WTC11 (cell line): ENCODE results near the gene ILF2. TPM values are rescaled to one million over a fixed set of nuclear protein-coding genes. Genes with fewer than 3 reads are reported as not detected.

Experiments used
- ATAC-seq: fragments of 200-7000 bp; cut with Tn5 transposase; 2 replicates; pipeline ENCODE4 v1.10.0; 2021; ENCODE audit warnings: mild to moderate bottlenecking, moderate library complexity
- CTCF ChIA-PET: fragments of 300-600 bp; sonication (Branson Sonifier 250); formaldehyde crosslinking; loops from one replicate; lab custom pipeline; 2021; ENCODE audit warnings: antibody characterized with exemption; lab: Charles Lee
- POLR2A ChIA-PET: fragments of 350-600 bp; sonication (Branson Sonifier 250); formaldehyde crosslinking; loops from one replicate; lab custom pipeline; 2021; ENCODE audit warnings: antibody characterized with exemption; lab: Charles Lee
- DNase-seq: peaks from one replicate; pipeline ENCODE4 v3.0.0; 2021; ENCODE audit warnings: low spot score
- H3K27ac Mint-ChIP-seq: 2 replicates; pipeline ENCODE4 v1.8.0; 2021; ENCODE audit warnings: mixed read lengths
- H3K27me3 Mint-ChIP-seq: 2 replicates; pipeline ENCODE4 v1.8.0; 2021; ENCODE audit warnings: low read depth, mild to moderate bottlenecking, moderate library complexity, mixed read lengths
- H3K36me3 Mint-ChIP-seq: 2 replicates; pipeline ENCODE4 v1.8.0; 2021; ENCODE audit warnings: mixed read lengths
- H3K4me1 Mint-ChIP-seq: 2 replicates; pipeline ENCODE4 v1.8.0; 2022; ENCODE audit warnings: mixed read lengths
- H3K4me3 Mint-ChIP-seq: 2 replicates; pipeline ENCODE4 v1.8.0; 2021; ENCODE audit warnings: mild to moderate bottlenecking, moderate library complexity, mixed read lengths
- H3K9me3 Mint-ChIP-seq: 2 replicates; pipeline ENCODE4 v1.8.0; 2021; ENCODE audit warnings: mixed read lengths
- CBFB ChIP-seq: sonication (generic); formaldehyde crosslinking; IDR thresholded peaks from 2 replicates; pipeline ENCODE4 v1.8.1; 2022; ENCODE audit warnings: mild to moderate bottlenecking, low read depth, missing genetic modification reagents
- CREB1 ChIP-seq: sonication (generic); formaldehyde crosslinking; IDR thresholded peaks from 2 replicates; pipeline ENCODE4 v1.8.0; 2023; ENCODE audit warnings: mild to moderate bottlenecking, missing genetic modification reagents
- ETV6 ChIP-seq: sonication (generic); formaldehyde crosslinking; IDR thresholded peaks from 2 replicates; pipeline ENCODE4 v1.8.1; 2022; ENCODE audit warnings: mild to moderate bottlenecking, missing genetic modification reagents
- FOXK1 ChIP-seq: sonication (generic); formaldehyde crosslinking; IDR thresholded peaks from 2 replicates; pipeline ENCODE4 v1.8.0; 2022; ENCODE audit warnings: mild to moderate bottlenecking, moderate library complexity, missing genetic modification reagents
- GABPB1 ChIP-seq: sonication (generic); formaldehyde crosslinking; IDR thresholded peaks from 2 replicates; pipeline ENCODE4 v1.8.1; 2023; ENCODE audit warnings: mild to moderate bottlenecking, missing genetic modification reagents
- MXD4 ChIP-seq: fragments of 250-450 bp; sonication (Bioruptor Pico); IDR thresholded peaks from 2 replicates; pipeline ENCODE4 v1.8.0; 2021; ENCODE audit warnings: mild to moderate bottlenecking, moderate library complexity, borderline replicate concordance
- NFATC4 ChIP-seq: fragments of 250-450 bp; sonication (Bioruptor Pico); IDR thresholded peaks from 2 replicates; pipeline ENCODE4 v1.9.0; 2021; ENCODE audit warnings: mild to moderate bottlenecking
- NFYB ChIP-seq: sonication (generic); formaldehyde crosslinking; conservative IDR thresholded peaks from 2 replicates; pipeline ENCODE4 v1.8.0; 2022; ENCODE audit warnings: low read depth, missing genetic modification reagents
- NR3C1 ChIP-seq: sonication (generic); formaldehyde crosslinking; conservative IDR thresholded peaks from 2 replicates; pipeline ENCODE4 v1.8.1; 2023; ENCODE audit warnings: low read depth, mild to moderate bottlenecking, missing genetic modification reagents
- RORB ChIP-seq: fragments of 250-450 bp; sonication (Bioruptor Pico); IDR thresholded peaks from 2 replicates; pipeline ENCODE4 v1.9.0; 2021; ENCODE audit warnings: mild to moderate bottlenecking
- SMAD3 ChIP-seq: sonication (generic); formaldehyde crosslinking; IDR thresholded peaks from 2 replicates; pipeline ENCODE4 v1.8.0; 2022; ENCODE audit warnings: missing genetic modification reagents, mild to moderate bottlenecking, borderline replicate concordance
- TCF7 ChIP-seq: sonication (generic); formaldehyde crosslinking; IDR thresholded peaks from 2 replicates; pipeline ENCODE4 v1.8.0; 2022; ENCODE audit warnings: mild to moderate bottlenecking, low read depth, missing genetic modification reagents, moderate library complexity
- ZNF219 ChIP-seq: sonication (generic); formaldehyde crosslinking; IDR thresholded peaks from 2 replicates; pipeline ENCODE4 v1.8.0; 2023; ENCODE audit warnings: missing genetic modification reagents, mild to moderate bottlenecking, borderline replicate concordance
- ZNF396 ChIP-seq: fragments of 250-450 bp; sonication (Bioruptor Pico); IDR thresholded peaks from 2 replicates; pipeline ENCODE4 v1.8.0; 2021; ENCODE audit warnings: mild to moderate bottlenecking, moderate library complexity, borderline replicate concordance
- total RNA-seq: library from RNA; stranded (reverse); gene quantifications from 3 replicates; pipeline ENCODE4 v1.2.3, GENCODE V29; 2021
- TF ChIP-seq, protein P1 (sequence below): sonication (generic); formaldehyde crosslinking; IDR thresholded peaks from 2 replicates; pipeline ENCODE4 v1.8.0; 2023; ENCODE audit warnings: missing genetic modification reagents
- TF ChIP-seq, protein P2 (sequence below): sonication (generic); formaldehyde crosslinking; IDR thresholded peaks from 2 replicates; pipeline ENCODE4 v1.8.0; 2022; ENCODE audit warnings: mild to moderate bottlenecking, missing genetic modification reagents
- TF ChIP-seq, protein P3 (sequence below): fragments of 250-450 bp; sonication (Bioruptor Pico); IDR thresholded peaks from 2 replicates; pipeline ENCODE4 v1.9.0; 2021; ENCODE audit warnings: moderate library complexity, mild to moderate bottlenecking, inconsistent platforms, borderline replicate concordance
- TF ChIP-seq, protein P4 (sequence below): sonication (generic); formaldehyde crosslinking; conservative IDR thresholded peaks from 2 replicates; pipeline ENCODE4 v1.8.1; 2023; ENCODE audit warnings: mild to moderate bottlenecking, low read depth, missing genetic modification reagents, moderate library complexity
- TF ChIP-seq, protein P5 (sequence below): sonication (generic); formaldehyde crosslinking; IDR thresholded peaks from 2 replicates; pipeline ENCODE4 v1.8.1; 2023; ENCODE audit warnings: mild to moderate bottlenecking, missing genetic modification reagents, moderate library complexity
- TF ChIP-seq, protein P6 (sequence below): fragments of 200-600 bp; IDR thresholded peaks from 2 replicates; pipeline ENCODE4 v1.8.0; 2022; ENCODE audit warnings: antibody characterized with exemption
- TF ChIP-seq, protein P7 (sequence below): sonication (generic); formaldehyde crosslinking; IDR thresholded peaks from 2 replicates; pipeline ENCODE4 v1.8.1; 2023; ENCODE audit warnings: mild to moderate bottlenecking, missing genetic modification reagents
- TF ChIP-seq, protein P8 (sequence below): sonication (generic); formaldehyde crosslinking; IDR thresholded peaks from 2 replicates; pipeline ENCODE4 v1.8.0; 2022; ENCODE audit warnings: mild to moderate bottlenecking, missing genetic modification reagents

Gene ILF2
- total RNA-seq, 1 experiment from 2014 or later, result 337 TPM

DNA sequence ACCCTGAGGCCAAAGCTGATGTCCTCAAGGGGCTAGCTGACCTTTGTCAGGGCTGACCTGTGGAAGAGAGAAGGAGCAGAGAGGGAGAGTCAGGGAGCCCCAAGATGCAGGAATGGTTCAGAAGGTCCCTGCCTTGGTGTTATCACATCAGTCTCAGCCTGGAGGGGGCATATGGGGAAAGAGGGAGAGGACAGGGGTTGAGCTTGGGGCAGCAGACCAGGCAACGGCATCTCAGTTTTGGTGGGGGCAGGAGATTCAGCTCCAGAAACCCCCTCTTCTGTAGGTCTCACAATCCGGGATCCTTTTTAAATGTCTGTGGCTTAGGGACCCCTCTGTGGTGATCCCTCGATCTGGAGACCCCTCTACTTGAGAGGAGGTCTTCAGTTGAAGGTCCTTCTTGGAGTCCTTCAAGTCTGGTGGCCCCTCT is 44.3 kb downstream of the ILF2 start (continued):
- TF ChIP-seq MXD4, result no peak
- no peak for TF ChIP-seq ZNF219 (CRISPR knock-in tag)
- no peak for TF ChIP-seq NFATC4 (CRISPR knock-in tag)
- TF ChIP-seq RORB (CRISPR knock-in tag), result no peak
- TF ChIP-seq, protein P1, sequence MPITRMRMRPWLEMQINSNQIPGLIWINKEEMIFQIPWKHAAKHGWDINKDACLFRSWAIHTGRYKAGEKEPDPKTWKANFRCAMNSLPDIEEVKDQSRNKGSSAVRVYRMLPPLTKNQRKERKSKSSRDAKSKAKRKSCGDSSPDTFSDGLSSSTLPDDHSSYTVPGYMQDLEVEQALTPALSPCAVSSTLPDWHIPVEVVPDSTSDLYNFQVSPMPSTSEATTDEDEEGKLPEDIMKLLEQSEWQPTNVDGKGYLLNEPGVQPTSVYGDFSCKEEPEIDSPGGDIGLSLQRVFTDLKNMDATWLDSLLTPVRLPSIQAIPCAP (CRISPR knock-in tag), result no peak
- TF ChIP-seq, protein P2, sequence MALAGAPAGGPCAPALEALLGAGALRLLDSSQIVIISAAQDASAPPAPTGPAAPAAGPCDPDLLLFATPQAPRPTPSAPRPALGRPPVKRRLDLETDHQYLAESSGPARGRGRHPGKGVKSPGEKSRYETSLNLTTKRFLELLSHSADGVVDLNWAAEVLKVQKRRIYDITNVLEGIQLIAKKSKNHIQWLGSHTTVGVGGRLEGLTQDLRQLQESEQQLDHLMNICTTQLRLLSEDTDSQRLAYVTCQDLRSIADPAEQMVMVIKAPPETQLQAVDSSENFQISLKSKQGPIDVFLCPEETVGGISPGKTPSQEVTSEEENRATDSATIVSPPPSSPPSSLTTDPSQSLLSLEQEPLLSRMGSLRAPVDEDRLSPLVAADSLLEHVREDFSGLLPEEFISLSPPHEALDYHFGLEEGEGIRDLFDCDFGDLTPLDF (CRISPR knock-in tag), result no peak
- TF ChIP-seq, protein P3, sequence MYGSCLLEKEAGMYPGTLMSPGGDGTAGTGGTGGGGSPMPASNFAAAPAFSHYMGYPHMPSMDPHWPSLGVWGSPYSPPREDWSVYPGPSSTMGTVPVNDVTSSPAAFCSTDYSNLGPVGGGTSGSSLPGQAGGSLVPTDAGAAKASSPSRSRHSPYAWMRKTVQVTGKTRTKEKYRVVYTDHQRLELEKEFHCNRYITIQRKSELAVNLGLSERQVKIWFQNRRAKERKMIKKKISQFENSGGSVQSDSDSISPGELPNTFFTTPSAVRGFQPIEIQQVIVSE (CRISPR knock-in tag), result no peak
- no peak for TF ChIP-seq SMAD3 (CRISPR knock-in tag)
- no peak for TF ChIP-seq ETV6 (CRISPR knock-in tag)
- no peak for TF ChIP-seq NFYB

DNA sequence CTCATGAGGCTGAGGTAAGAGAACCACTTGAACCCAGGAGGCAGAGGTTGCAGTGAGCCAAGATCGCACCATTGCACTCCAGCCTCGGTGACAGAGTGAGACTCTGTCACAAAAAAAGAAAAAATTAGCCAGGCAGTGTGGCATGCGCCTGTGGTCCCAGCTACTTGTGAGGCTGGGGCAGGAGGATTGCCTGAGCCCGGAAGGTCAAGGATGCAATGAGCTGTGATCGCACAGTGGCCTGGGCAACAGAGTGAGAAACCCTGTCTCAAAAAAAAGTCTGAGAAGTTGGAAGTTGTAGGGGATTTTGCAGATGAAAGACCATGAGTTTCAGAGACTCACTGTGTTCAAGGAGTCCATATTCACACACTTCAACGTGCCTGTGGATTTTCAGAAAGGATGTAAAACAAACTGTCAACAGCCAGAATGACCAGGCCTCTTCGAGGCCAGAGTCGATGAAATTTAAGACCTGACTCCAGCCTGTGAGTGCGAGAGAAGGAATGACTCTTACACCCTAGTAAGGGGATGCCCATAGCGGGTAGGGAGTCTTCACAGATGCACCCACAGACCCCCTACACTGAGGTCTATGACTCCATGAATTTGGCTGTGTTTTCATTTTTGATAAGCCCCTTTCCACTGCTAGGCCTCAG is 45.7 kb downstream of the ILF2 start:
- H3K4me3 Mint-ChIP-seq, result no peak overlapping the region
- ChIA-PET POLR2A (interaction anchor here (0.7 kb wide), 2 partner anchors 9 to 10 kb away, joined by 3 read pairs; partner anchors contain the start of gene CHTOP), CTCF (interaction anchor here (2.5 kb wide), 1 partner anchor 53 kb away, joined by 13 read pairs; no protein-coding TSS in a partner anchor)
- DNase-seq (no peak), ATAC-seq (no peak)
- no peak overlapping the region for H3K27ac Mint-ChIP-seq
- peaks cover 56% of the 10 kb centered on the region for H3K4me1 Mint-ChIP-seq
- H3K9me3 Mint-ChIP-seq, result no peaks in the 10 kb centered on the region
- peaks cover 31% of the 10 kb centered on the region for H3K36me3 Mint-ChIP-seq
- TF ChIP-seq, protein P4, sequence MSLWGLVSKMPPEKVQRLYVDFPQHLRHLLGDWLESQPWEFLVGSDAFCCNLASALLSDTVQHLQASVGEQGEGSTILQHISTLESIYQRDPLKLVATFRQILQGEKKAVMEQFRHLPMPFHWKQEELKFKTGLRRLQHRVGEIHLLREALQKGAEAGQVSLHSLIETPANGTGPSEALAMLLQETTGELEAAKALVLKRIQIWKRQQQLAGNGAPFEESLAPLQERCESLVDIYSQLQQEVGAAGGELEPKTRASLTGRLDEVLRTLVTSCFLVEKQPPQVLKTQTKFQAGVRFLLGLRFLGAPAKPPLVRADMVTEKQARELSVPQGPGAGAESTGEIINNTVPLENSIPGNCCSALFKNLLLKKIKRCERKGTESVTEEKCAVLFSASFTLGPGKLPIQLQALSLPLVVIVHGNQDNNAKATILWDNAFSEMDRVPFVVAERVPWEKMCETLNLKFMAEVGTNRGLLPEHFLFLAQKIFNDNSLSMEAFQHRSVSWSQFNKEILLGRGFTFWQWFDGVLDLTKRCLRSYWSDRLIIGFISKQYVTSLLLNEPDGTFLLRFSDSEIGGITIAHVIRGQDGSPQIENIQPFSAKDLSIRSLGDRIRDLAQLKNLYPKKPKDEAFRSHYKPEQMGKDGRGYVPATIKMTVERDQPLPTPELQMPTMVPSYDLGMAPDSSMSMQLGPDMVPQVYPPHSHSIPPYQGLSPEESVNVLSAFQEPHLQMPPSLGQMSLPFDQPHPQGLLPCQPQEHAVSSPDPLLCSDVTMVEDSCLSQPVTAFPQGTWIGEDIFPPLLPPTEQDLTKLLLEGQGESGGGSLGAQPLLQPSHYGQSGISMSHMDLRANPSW, result no peak
- TF ChIP-seq, protein P5, sequence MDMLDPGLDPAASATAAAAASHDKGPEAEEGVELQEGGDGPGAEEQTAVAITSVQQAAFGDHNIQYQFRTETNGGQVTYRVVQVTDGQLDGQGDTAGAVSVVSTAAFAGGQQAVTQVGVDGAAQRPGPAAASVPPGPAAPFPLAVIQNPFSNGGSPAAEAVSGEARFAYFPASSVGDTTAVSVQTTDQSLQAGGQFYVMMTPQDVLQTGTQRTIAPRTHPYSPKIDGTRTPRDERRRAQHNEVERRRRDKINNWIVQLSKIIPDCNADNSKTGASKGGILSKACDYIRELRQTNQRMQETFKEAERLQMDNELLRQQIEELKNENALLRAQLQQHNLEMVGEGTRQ (CRISPR knock-in tag), result no peak
- H3K27me3 Mint-ChIP-seq, result no peaks in the 10 kb centered on the region

DNA sequence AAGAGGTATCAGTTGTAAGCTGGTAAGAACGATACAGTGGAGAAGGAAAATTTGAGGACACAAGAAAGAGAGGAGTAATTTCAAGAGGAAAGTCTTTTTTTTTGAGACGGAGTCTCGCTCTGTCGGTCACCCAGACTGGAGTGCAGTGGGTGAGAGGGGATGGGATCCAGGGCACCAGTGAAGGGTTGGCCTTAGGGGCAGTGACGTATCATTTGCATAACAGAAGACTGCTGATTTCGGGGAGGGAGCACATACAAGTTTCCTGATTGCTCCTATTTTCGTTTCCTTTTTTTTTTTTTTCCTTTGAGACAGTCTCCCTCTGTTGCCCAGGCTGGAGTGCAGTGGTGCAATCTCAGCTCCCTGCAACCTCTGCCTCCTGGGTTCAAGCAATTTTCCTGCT is 47.7 kb downstream of the ILF2 start:
- DNase-seq (no peak), ATAC-seq (peak; percentile 30)
- ChIA-PET POLR2A (interaction anchor here (2.0 kb wide), 1 partner anchor 11 kb away, joined by 7 read pairs; the partner anchor contains the start of gene CHTOP), CTCF (interaction anchor here (0.6 to 2.5 kb wide), 4 partner anchors 11 to 87 kb away, joined by 3 to 13 read pairs (median 5); partner anchors contain the start of genes CHTOP, S100A16 and S100A6)
- Mint-ChIP-seq H3K4me3 (no peak overlapping the region), H3K27ac (peak overlapping the region; percentile 20), H3K9me3 (no peaks in the 10 kb centered on the region), H3K4me1 (peaks cover 40% of the 10 kb centered on the region), H3K36me3 (peaks cover 36% of the 10 kb centered on the region), H3K27me3 (no peaks in the 10 kb centered on the region)
- no peak for TF ChIP-seq CREB1 (CRISPR knock-in tag)
- TF ChIP-seq, protein P6, sequence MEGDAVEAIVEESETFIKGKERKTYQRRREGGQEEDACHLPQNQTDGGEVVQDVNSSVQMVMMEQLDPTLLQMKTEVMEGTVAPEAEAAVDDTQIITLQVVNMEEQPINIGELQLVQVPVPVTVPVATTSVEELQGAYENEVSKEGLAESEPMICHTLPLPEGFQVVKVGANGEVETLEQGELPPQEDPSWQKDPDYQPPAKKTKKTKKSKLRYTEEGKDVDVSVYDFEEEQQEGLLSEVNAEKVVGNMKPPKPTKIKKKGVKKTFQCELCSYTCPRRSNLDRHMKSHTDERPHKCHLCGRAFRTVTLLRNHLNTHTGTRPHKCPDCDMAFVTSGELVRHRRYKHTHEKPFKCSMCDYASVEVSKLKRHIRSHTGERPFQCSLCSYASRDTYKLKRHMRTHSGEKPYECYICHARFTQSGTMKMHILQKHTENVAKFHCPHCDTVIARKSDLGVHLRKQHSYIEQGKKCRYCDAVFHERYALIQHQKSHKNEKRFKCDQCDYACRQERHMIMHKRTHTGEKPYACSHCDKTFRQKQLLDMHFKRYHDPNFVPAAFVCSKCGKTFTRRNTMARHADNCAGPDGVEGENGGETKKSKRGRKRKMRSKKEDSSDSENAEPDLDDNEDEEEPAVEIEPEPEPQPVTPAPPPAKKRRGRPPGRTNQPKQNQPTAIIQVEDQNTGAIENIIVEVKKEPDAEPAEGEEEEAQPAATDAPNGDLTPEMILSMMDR, result no peak
- TF ChIP-seq, protein P5 (CRISPR knock-in tag), result no peak
- TF ChIP-seq CBFB (CRISPR knock-in tag), result no peak
- TF ChIP-seq, protein P7, sequence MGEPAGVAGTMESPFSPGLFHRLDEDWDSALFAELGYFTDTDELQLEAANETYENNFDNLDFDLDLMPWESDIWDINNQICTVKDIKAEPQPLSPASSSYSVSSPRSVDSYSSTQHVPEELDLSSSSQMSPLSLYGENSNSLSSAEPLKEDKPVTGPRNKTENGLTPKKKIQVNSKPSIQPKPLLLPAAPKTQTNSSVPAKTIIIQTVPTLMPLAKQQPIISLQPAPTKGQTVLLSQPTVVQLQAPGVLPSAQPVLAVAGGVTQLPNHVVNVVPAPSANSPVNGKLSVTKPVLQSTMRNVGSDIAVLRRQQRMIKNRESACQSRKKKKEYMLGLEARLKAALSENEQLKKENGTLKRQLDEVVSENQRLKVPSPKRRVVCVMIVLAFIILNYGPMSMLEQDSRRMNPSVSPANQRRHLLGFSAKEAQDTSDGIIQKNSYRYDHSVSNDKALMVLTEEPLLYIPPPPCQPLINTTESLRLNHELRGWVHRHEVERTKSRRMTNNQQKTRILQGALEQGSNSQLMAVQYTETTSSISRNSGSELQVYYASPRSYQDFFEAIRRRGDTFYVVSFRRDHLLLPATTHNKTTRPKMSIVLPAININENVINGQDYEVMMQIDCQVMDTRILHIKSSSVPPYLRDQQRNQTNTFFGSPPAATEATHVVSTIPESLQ (CRISPR knock-in tag), result no peak
- no peak for TF ChIP-seq GABPB1 (CRISPR knock-in tag)
- TF ChIP-seq ZNF396 (CRISPR knock-in tag), result no peak
- TF ChIP-seq, protein P8, sequence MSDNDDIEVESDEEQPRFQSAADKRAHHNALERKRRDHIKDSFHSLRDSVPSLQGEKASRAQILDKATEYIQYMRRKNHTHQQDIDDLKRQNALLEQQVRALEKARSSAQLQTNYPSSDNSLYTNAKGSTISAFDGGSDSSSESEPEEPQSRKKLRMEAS (CRISPR knock-in tag), result no peak
- no peak for TF ChIP-seq FOXK1 (CRISPR knock-in tag)
- TF ChIP-seq NR3C1 (CRISPR knock-in tag), result no peak
- no peak for TF ChIP-seq TCF7 (CRISPR knock-in tag)
